Peyer's patch (tissue), 4 donors: ENCODE measurements around the gene DMWD.

ENCODE experiments used
- POLR2A ChIP-seq, 2 donors: fragments of 450-650 bp; IDR thresholded peaks; one replicate each; pipeline ENCODE4 v1.5.1; 2017; ENCODE audit warnings: antibody characterized with exemption in 2 of 2, mild to moderate bottlenecking in 2 of 2, moderate library complexity in 2 of 2
- TF ChIP-seq, protein P1 (sequence below), 6 experiments: fragments of 450-650 bp in 4 of 6; fragments of 200-600 bp in 2 of 6; sonication (generic) in 1 of 6; IDR thresholded peaks; one replicate each; pipeline ENCODE4 v1.5.1; 2017 to 2019; ENCODE audit warnings: antibody characterized with exemption in 6 of 6, mild to moderate bottlenecking in 3 of 6, moderate library complexity in 1 of 6

DNA sequence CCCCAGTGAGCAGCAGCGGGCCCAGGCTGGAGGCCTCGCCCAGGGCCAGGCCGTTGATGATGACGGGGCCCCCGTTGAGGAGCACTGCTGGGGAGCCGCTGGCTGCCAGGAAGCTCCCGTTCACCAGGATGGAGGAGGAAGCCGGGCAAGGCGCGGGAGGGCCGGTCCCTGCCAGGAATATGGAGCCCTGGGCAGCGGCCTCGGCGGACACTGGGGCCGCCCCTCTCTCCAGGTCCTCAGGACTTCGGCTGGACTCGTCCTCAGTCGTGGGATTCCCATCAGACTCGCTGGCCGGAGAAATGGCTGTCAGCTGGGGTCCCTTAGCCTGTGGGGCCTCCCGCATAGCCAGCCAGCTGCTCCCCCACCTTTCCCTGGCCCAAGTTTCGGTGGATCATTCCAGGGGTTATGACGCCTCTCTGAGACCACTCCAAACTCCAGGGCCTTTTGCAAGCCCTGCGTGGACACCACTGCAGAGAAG lies 25.7 kb downstream of the DMWD start:
- TF ChIP-seq POLR2A (IDR thresholded peaks at IDR 0.05): no peak
- TF ChIP-seq, protein P1, sequence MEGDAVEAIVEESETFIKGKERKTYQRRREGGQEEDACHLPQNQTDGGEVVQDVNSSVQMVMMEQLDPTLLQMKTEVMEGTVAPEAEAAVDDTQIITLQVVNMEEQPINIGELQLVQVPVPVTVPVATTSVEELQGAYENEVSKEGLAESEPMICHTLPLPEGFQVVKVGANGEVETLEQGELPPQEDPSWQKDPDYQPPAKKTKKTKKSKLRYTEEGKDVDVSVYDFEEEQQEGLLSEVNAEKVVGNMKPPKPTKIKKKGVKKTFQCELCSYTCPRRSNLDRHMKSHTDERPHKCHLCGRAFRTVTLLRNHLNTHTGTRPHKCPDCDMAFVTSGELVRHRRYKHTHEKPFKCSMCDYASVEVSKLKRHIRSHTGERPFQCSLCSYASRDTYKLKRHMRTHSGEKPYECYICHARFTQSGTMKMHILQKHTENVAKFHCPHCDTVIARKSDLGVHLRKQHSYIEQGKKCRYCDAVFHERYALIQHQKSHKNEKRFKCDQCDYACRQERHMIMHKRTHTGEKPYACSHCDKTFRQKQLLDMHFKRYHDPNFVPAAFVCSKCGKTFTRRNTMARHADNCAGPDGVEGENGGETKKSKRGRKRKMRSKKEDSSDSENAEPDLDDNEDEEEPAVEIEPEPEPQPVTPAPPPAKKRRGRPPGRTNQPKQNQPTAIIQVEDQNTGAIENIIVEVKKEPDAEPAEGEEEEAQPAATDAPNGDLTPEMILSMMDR (IDR thresholded peaks at IDR 0.05): no peak
